GM12892 (cell line): ENCODE results near the gene MORC4.

Experiments
- POLR2A ChIP-seq: IDR thresholded peaks from 2 replicates; pipeline ENCODE4 v1.6.1; 2011; ENCODE audit warnings: low read depth, low read length, control low read depth
- POLR2AphosphoS5 ChIP-seq: IDR thresholded peaks from 2 replicates; pipeline ENCODE4 v1.6.1; 2011; ENCODE audit warnings: low read depth, low read length, control low read depth
- TAF1 ChIP-seq: IDR thresholded peaks from 2 replicates; pipeline ENCODE4 v1.6.1; 2011; ENCODE audit warnings: low read depth, mild to moderate bottlenecking, control low read depth, low read length, borderline replicate concordance

- no peak for TF ChIP-seq POLR2AphosphoS5
- TF ChIP-seq POLR2A = no peak
- TF ChIP-seq TAF1 = no peak
These were observed 78.4 kb downstream of the MORC4 start for GRCh38 chrX:106921637-106922036.
